Measurements from ENCODE around the gene MREG. TPM values are rescaled to one million over a fixed set of nuclear protein-coding genes. Genes with fewer than 3 reads are reported as not detected.

The MREG gene
- total RNA-seq, 1 donor from 2014 or later: 10.5 TPM

DNA sequence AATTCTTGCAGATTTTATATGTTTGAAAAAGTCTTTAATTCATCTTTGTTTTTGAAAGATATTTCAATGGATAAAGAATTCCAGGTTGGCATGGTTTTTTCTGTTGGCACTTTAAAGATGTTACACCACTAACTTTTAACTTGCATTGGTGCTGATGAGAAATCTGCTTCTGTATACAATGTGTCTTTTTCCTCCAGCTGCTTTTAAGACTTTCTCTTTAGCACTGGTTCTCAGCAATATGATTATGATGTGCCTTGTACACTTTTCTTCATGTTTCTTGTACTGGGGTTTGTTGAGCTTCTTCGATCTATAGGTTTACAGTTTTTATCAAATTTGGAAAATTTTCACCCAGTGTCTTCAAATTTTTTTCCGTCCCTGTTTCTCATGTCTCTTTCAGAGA, 39.1 kb upstream of the MREG start:
- TF ChIP-seq, protein P1, sequence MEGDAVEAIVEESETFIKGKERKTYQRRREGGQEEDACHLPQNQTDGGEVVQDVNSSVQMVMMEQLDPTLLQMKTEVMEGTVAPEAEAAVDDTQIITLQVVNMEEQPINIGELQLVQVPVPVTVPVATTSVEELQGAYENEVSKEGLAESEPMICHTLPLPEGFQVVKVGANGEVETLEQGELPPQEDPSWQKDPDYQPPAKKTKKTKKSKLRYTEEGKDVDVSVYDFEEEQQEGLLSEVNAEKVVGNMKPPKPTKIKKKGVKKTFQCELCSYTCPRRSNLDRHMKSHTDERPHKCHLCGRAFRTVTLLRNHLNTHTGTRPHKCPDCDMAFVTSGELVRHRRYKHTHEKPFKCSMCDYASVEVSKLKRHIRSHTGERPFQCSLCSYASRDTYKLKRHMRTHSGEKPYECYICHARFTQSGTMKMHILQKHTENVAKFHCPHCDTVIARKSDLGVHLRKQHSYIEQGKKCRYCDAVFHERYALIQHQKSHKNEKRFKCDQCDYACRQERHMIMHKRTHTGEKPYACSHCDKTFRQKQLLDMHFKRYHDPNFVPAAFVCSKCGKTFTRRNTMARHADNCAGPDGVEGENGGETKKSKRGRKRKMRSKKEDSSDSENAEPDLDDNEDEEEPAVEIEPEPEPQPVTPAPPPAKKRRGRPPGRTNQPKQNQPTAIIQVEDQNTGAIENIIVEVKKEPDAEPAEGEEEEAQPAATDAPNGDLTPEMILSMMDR (IDR thresholded peaks at IDR 0.05; ENCODE audit: insufficient read depth, low read length, poor library complexity, severe bottlenecking): no peak
- no peaks in the 10 kb centered on the region for H3K27me3 ChIP-seq (ENCODE audit: control insufficient read depth, insufficient read depth, low read length)
- no peak overlapping the region for H3K4me3 ChIP-seq (ENCODE audit: low read depth, low read length)
- no peak for DNase-seq (ENCODE audit: low read depth)
- no peaks in the 10 kb centered on the region for H3K36me3 ChIP-seq (ENCODE audit: control insufficient read depth, insufficient read depth, low read length)

GRCh38 chr2:216051350-216051749, 38.0 kb upstream of the MREG start:
- Histone ChIP-seq H3K27me3 (ENCODE audit: control insufficient read depth, insufficient read depth, low read length) (no peaks in the 10 kb centered on the region), H3K4me3 (ENCODE audit: low read depth, low read length) (no peak overlapping the region), H3K36me3 (ENCODE audit: control insufficient read depth, insufficient read depth, low read length) (no peaks in the 10 kb centered on the region)
- TF ChIP-seq, protein P1 (IDR thresholded peaks at IDR 0.05; ENCODE audit: insufficient read depth, low read length, poor library complexity, severe bottlenecking): no peak
- no peak for DNase-seq (ENCODE audit: low read depth)

DNA sequence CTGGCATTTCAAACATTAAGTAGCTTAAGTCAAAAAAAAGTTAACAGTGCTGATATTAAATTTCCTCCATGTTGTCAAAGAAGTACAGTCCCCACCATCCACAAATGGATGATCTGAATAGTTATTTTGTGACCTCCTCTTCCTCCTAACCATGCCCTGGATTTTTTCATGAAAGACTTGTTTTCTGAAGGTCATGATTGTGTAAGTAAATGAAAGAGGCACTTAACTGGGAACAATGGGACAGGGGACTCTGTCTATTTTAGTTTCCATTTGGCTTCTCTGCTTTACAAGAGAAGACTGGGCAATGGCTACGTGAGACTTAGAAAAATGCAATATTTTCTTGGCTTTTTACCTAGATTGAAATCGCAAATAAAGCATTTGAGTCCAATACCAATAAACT, 36.1 kb upstream of the MREG start:
- H3K4me3 ChIP-seq (ENCODE audit: low read depth, low read length): no peak overlapping the region
- H3K36me3 ChIP-seq (ENCODE audit: control insufficient read depth, insufficient read depth, low read length): no peaks in the 10 kb centered on the region
- no peak for DNase-seq (ENCODE audit: low read depth)
- H3K27me3 ChIP-seq (ENCODE audit: control insufficient read depth, insufficient read depth, low read length): no peaks in the 10 kb centered on the region
- TF ChIP-seq, protein P1 (IDR thresholded peaks at IDR 0.05; ENCODE audit: insufficient read depth, low read length, poor library complexity, severe bottlenecking): no peak

DNA sequence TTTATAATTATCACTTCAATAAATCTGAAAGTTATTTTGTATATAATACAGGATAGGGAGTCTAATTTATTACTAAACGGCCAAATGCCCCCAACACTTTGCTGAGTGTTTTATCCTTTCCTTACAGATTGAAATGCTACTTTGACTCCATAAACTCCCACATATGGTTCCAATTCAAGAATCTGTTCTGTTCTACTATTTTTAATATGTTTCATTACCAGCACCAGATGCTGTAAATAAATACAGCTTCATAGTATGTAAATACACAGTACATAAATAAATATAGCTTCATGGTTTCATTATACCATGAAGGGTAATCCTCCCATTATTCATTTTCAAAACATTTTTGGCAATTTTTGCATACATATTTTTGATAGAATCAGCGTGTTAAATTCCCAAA, 34.0 kb upstream of the MREG start:
- DNase-seq (ENCODE audit: low read depth): no peak
- Histone ChIP-seq H3K36me3 (ENCODE audit: control insufficient read depth, insufficient read depth, low read length) (no peaks in the 10 kb centered on the region), H3K27me3 (ENCODE audit: control insufficient read depth, insufficient read depth, low read length) (no peaks in the 10 kb centered on the region), H3K4me3 (ENCODE audit: low read depth, low read length) (no peak overlapping the region)
- TF ChIP-seq, protein P1 (IDR thresholded peaks at IDR 0.05; ENCODE audit: insufficient read depth, low read length, poor library complexity, severe bottlenecking): no peak

GRCh38 chr2:216044883-216045486, 31.6 kb upstream of the MREG start:
- Histone ChIP-seq H3K27me3 (ENCODE audit: control insufficient read depth, insufficient read depth, low read length) (no peaks in the 10 kb centered on the region), H3K36me3 (ENCODE audit: control insufficient read depth, insufficient read depth, low read length) (no peaks in the 10 kb centered on the region), H3K4me3 (ENCODE audit: low read depth, low read length) (no peak overlapping the region)
- TF ChIP-seq, protein P1 (IDR thresholded peaks at IDR 0.05; ENCODE audit: insufficient read depth, low read length, poor library complexity, severe bottlenecking): no peak
- no peak for DNase-seq (ENCODE audit: low read depth)

GRCh38 chr2:216043949-216044348, 30.6 kb upstream of the MREG start:
- TF ChIP-seq, protein P1 (IDR thresholded peaks at IDR 0.05; ENCODE audit: insufficient read depth, low read length, poor library complexity, severe bottlenecking): no peak
- H3K4me3 ChIP-seq (ENCODE audit: low read depth, low read length): no peak overlapping the region
- H3K27me3 ChIP-seq (ENCODE audit: control insufficient read depth, insufficient read depth, low read length): no peaks in the 10 kb centered on the region
- DNase-seq (ENCODE audit: low read depth): no peak
- H3K36me3 ChIP-seq (ENCODE audit: control insufficient read depth, insufficient read depth, low read length): no peaks in the 10 kb centered on the region

Data from kidney epithelial cell (primary cell).